LHCN-M2 (cell line): ENCODE data around the gene SEMA7A. TPM values are rescaled to one million over a fixed set of nuclear protein-coding genes. Genes with fewer than 3 reads are reported as not detected.
A peak's percentile ranks its signal among the peaks of the same experiment; 100 is the strongest.
"Not testable (repeated sequence)": the region's sequence is repeated elsewhere in the genome, so short reads cannot be mapped to it uniquely, and the experiment has no call there.

Source experiments
- DNase-seq: peaks from one replicate; pipeline ENCODE4 v3.0.0-alpha.2; 2012; ENCODE audit warnings: low read depth
- total RNA-seq: library from RNA; depleted of rRNA; stranded (reverse); fragments of >200 nt; gene quantifications from 2 replicates; pipeline ENCODE4 v1.2.3, GENCODE V29; 2014; rRNA removed

Gene SEMA7A
- total RNA-seq, 1 experiment from 2014 or later = 131 TPM

DNA sequence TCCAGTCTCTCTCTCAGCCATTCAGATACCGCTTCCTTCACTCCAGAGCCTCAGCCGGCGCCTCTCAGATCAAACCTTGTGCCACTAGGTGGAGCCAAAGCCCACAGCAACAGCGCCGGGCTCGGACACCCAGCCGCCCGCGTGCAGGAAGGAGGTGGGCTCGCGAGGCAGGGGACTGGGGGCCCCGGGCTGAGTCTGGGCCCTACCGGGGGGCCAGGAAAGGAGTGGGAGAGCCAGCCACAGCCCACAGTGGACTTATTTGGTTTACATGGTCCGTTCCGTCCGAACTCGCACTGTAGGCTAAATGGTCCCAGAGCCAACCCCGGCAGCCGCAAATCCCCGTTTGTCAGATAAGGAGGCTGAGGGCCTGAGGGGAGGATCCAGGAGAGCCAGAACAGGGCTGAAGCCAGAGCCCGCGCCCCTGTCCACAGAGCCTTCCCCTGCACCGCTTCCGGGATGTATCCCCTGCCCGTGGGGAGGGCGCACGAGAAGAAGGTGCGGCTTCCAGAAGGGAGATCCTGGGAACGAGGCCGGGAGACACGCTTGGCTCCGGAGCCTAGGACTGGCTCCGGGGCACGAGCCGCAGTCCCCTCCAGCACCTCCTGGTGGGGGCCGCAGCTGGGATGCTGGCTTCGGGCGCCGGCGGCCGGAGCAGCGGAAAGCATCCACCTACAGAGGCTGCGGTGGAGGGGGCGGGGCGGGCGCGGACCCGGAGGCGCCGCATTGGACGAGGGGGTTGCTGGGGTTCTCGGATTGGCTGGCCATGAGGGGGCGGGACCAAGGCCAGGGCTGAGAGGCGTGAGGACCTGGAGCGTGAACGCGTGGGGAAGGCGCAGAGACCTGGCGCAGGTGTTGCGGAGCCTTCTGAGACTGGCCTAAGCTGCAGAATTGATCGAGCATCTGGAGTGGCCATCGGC, 59.8 kb downstream of the SEMA7A start:
- DNase-seq = peak; percentile 74

DNA sequence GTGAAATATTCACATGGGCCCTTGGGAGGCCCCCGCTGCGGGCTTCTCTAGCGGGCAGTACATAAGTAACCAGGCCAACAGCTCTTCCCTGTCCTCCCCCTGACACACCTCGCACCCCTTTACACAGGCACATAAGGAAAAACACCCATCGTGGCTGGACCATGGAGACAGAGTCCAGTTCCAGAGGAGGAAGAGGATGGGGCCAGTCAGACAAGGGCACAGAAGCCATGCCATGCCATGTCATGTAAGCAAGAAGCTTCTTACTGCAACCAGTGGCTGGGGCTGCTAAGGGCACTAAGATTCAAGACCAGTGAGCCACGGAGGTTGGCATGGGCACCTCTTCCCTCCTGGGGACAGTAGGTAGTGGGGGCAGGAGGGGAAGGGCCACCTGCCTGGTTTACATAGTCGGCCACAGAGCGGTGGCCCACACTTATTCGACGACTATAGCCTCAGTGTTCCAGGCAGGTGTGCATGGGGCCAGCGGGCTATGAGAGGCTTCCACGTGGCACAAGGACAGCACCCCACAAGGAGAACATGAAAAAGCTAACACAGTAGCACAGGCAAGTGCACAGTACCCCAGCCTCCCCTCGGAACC, 60.6 kb downstream of the SEMA7A start:
- no peak for DNase-seq

DNA sequence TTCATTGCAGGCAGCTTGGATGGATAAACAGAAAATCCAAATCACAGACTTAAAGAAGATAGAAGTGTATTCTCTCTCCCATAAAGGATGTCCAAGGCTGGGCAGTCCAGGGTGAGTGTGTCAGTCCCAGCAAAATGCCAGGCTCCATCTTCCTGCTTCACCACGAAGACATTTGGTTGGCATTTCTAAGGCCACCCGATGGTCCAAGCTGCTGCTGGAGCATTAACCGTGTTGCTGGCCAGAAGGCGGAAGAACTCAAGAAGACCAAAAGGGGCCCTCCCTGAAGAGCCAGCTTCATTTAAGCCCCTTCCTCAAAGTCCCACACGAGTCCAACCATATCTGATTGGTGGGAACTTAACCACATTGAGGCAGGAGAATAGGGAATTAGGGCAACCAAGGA, 63.3 kb downstream of the SEMA7A start:
- no peak for DNase-seq

DNA sequence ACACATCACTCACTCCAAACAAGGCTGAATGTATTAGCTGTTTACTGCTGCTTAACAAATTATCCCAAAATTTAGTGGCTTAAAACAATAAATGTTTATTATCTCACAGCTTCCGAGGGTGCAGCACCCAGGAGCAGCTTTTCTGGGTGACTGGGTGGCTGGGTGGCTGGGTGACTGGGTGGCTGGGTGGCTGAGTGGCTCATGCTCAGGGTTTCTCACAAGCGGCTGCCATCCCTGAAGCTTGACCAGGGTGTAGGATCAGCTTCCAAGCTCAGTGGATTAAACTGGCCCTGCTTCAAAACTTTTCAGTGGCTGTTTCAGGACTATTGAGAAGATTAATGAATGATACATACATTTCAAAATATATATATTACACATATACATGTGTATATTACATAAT, 64.0 kb downstream of the SEMA7A start:
- DNase-seq = no peak

DNA sequence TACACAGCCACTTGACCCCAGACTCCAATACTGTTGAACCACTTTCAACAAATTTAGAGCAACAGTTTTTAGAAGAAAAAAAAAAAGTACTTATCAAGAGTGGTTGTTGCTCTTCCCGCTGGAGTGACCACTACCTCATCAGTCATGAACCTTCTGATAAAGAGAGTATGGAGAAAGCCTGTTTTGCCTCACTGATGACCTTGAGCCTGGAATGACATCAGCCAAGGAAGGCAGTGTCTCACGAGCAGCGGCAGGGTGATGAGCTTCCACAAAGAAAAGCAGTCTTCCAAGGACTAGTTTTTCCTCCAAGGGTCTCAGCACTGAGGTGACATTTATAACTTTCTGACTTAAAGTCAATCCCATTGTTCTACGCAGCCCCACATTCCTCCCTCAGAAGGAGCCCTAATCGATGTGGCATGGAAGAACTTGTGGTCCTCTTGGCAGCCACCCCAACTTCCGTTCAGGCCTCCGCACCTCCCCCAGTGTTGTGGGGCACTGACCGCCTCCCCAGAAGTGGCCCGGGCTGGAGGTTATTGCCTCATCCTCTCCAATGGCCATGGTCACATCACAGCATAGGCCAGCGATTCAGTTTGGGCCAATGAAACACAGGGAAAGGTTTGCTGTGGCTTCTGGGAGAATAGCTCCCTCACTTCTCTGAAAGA, 64.5 kb downstream of the SEMA7A start:
- no peak for DNase-seq

DNA sequence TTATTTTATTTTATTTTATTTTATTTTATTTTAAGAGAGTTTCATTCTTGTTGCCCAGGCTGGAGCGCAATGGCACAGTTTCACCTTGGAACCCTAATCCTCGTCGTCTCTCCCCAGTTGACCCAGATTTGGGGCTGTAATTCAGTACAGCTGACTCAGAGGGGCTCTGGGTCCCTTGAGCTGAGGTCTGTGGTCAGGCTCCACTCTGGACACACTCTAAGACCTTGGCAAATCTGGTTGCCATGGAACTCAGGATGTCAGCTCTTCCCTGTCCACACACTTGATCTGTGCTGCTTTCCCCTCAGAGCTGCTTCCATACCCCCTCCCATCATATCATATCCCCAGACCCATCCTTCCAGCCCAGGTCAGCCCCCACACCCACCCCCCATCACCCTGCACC, 65.6 kb downstream of the SEMA7A start:
- no peak for DNase-seq

DNA sequence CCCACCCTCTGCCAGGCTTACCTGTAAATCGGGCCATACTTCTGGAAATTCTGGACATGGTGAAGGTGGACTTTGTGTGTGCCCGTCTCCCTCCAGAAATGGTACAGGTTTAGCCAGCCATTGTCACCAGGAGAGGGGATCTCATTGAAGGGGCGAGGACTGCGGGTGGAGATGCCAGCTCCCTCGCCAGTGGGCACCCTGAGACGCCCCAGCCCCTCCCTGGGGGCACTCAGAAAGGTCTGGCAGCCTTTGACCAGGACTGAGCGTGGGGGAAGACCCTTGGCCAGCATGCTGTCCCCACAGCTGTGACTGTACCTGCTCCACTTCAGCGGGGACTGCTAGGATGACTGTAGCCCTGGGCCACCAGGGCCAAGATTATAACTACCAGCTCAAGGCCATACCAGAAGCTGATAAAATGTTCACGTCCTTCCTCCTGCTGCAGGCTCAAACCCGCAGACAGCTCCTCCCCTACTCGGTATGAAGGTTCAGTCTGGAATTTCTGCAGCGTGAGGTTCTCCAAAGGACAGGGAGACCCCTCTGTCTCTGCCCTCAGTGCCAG, 66.4 kb downstream of the SEMA7A start, which contains the start of gene CYP11A1:
Gene CYP11A1, minus strand, starts transcription at position 351 of the 559 bp plus-strand sequence. Its CDS starts 61 bp downstream, at position 290.
- DNase-seq = no peak

DNA sequence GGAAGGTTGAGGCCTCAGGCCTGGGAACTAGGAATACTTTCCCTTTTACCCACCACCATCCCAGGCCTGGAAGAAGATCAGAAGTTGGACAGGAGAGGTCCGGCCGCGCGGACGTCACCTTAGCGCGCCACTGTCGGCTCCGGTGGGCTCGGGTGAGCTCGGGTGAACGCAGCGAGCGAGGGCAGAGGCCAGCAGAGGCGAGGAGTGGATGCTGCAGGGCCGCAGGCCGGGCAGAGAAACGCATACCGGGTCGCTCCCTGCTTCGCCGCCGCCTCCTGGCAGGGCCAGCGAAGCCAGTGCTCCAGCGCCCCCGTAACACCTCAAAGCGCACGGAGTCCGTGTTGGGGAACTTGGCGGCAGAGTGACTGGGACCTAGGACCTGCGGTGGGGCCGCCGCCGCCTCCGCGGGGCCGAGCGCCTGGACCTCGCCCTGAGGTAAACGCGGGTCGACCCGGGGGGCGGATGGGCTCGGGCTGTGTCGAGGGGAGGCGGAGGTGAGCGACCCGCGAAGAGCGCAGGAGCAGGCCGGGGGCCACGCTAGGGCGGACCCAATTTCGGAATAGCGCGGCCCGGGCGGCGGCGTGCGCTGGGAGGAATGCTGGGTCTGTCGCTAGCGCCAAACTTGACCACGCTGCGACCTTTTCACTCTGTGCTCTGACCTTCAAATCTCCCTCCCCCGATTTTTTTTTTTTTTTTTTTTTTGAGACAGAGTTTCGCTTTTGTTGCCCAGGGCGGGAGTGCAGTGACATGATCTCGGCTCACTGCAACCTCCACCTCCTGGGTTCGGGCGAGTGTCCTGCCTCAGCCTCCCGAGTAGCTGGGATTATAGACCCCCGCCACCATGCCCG, 67.9 kb downstream of the SEMA7A start:
- DNase-seq = no peak

DNA sequence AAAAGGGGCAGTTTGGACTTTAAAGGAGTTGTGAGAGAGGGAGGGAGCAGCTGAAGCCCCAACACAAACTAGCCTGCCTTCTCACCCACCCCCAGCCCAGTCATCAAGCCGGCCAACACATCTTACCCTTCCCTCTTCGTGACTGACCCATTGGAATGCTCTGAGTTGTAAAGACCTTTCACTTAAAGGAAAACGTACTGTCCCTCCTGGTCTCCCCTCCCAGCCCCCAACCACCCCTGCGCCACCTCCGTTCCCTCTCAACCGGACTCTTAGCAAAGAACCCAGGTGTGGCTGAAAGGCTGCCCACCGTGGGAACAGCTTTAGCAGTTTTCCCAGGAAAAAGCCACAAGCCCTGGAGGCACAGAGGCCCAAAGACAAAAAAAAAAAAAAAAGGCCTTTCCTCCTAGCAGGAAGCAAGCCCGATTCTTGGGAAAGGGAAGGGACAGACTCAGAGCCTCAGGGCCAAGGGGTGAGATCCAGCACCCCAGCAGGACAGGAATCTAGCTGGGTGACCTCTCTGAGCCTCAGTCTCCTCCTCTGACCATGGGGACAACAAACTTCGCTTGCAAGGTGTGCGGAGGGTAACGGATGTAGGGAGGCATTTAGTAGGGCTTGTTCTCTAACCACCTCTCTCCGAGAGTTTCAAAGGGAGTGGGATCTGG, 68.7 kb downstream of the SEMA7A start:
- DNase-seq = no peak

DNA sequence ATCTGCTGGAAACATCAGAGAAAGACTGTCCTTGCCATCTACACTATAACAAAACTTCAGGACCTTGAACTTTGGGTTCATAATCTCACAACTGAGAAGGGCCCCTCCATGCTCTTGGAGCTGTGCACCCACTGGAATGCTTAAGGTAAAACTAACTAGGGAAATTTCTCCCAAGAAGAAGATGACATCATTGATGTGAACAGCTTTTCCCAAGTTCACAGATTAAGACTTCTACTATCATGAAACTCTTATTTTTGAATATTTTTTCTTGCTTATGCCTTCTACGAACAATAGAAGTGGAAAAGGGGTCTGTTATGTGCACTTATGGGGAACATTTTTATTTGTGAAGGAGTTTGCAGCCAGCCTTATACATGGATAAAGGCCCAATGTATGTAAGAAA, 71.3 kb downstream of the SEMA7A start:
- no peak for DNase-seq

DNA sequence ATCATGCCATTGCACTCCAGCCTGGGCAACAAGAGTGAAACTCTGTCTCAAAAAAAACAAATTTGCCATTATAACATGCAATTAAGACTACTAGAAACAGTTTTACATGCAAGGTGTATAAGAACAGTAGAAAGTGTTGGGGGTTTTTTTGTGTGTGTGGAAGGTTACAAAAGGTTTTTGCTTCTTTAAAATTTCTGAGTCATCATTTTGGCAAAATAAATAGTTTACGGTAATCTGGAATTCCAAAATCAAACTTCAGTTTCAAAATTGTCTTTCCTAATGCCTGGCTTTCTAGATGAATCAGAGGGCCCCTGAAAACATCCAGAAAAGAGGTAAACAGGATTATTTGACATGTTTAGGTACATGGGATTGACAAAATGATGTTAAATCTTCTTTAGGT, 72.9 kb downstream of the SEMA7A start:
- DNase-seq = not testable (repeated sequence)

DNA sequence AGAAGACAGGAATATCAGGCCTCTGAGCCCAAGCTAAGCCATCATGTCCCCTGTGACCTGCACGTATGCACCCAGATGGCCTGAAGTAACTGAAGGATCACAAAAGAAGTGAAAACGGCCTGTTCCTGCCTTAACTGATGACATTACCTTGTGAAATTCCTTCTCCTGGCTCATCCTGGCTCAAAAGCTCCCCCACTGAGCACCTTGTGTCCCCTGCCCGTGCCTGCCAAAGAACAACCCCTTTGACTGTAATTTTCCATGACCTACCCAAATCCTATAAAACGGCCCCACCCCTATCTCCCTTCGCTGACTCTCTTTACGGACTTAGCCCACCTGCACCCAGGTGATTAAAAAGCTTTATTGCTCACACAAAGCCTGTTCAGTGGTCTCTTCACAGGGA, 74.4 kb downstream of the SEMA7A start:
- not testable (repeated sequence) for DNase-seq

Other genes starting within 250 kb of the SEMA7A start
- gene STRA6, start 231.2 kb downstream of the SEMA7A start, total RNA-seq = 0.06 TPM in 1 of 2 replicates, not detected in the other
- gene CCDC33, start 197.6 kb downstream of the SEMA7A start, total RNA-seq = not detected in 2 replicates
- not detected in 2 replicates for gene CYP11A1, start 66.3 kb downstream of the SEMA7A start, total RNA-seq
- gene UBL7, start 27.2 kb upstream of the SEMA7A start, total RNA-seq = 83.4 and 104 TPM in 2 replicates
- 0.77 and 1.2 TPM in 2 replicates for gene ARID3B, start 107.3 kb upstream of the SEMA7A start, total RNA-seq
- gene CLK3, start 181.9 kb upstream of the SEMA7A start, total RNA-seq = 60.5 and 81.1 TPM in 2 replicates